B cell (primary cell): ENCODE measurements around the gene PNPLA3. TPM values are rescaled to one million over a fixed set of nuclear protein-coding genes. Genes with fewer than 3 reads are reported as not detected.

Experiments
- ATAC-seq: fragments of 200-7000 bp; cut with Tn5 transposase; one replicate; pipeline ENCODE4 v1.10.0; 2021; ENCODE audit warnings: low read depth, mild to moderate bottlenecking, moderate number of reproducible peaks, moderate library complexity
- CTCF ChIA-PET: fragments of 350-600 bp; sonication (Branson Sonifier 250); formaldehyde crosslinking; loops from one replicate; lab custom pipeline; 2021; ENCODE audit warnings: antibody characterized with exemption, inconsistent platforms; lab: Charles Lee
- POLR2A ChIA-PET: fragments of 350-600 bp; sonication (Branson Sonifier 250); formaldehyde crosslinking; loops from one replicate; lab custom pipeline; 2021; ENCODE audit warnings: antibody characterized with exemption; lab: Charles Lee
- DNase-seq: peaks from one replicate; pipeline ENCODE4 v3.0.0; 2013
- H2AFZ ChIP-seq: 2 replicates; pipeline ENCODE4 v1.6.1; 2012; ENCODE audit warnings: mild to moderate bottlenecking, low read depth, low read length; ENCODE audit not compliant: insufficient read depth, poor library complexity, severe bottlenecking
- H3K27ac ChIP-seq, 2 donors: 1 replicate in 1 of 2; 2 replicates in 1 of 2; pipeline ENCODE4 v1.5.1; 2012 to 2013; ENCODE audit warnings: low read length in 2 of 2, mild to moderate bottlenecking in 2 of 2, moderate library complexity in 1 of 2
- H3K27me3 ChIP-seq, 4 experiments: fragments of 200-600 bp in 1 of 4; sonication (generic) in 1 of 4; replicated peaks in 1 of 4; 1 replicate in 2 of 4; 2 replicates in 2 of 4; pipeline versions ENCODE4 v1.6.1 to v1.7.0; 2013 to 2016; ENCODE audit warnings: low read length in 3 of 4, mild to moderate bottlenecking in 2 of 4, mixed read lengths in 1 of 4, moderate library complexity in 1 of 4; ENCODE audit not compliant: insufficient read depth in 4 of 4, control insufficient read depth in 3 of 4; ENCODE audit errors: control extremely low read depth in 1 of 4
- H3K36me3 ChIP-seq, 2 experiments: replicated peaks in 1 of 2; 1 replicate in 1 of 2; 2 replicates in 1 of 2; pipeline versions ENCODE4 v1.6.1 to v1.7.1; 2013; ENCODE audit warnings: low read length in 1 of 2; ENCODE audit not compliant: insufficient read depth in 2 of 2, control insufficient read depth in 1 of 2; ENCODE audit errors: control extremely low read depth in 1 of 2, extremely low read depth in 1 of 2
- H3K4me1 ChIP-seq, 2 donors: fragments of 200-600 bp in 1 of 2; sonication (generic) in 1 of 2; 1 replicate in 1 of 2; 2 replicates in 1 of 2; pipeline versions ENCODE4 v1.5.1 to v1.6.1; 2013 to 2017; ENCODE audit warnings: low read length in 2 of 2; ENCODE audit not compliant: control insufficient read depth in 2 of 2, insufficient read depth in 2 of 2
- H3K4me2 ChIP-seq: replicated peaks from 2 replicates; pipeline ENCODE3; 2012; ENCODE audit warnings: mild to moderate bottlenecking, low read depth, low read length; ENCODE audit not compliant: poor library complexity, severe bottlenecking
- H3K4me3 ChIP-seq, 5 experiments: fragments of 200-600 bp in 1 of 5; sonication (generic) in 1 of 5; 1 replicate in 3 of 5; 2 replicates in 2 of 5; pipeline versions ENCODE4 v1.5.1 to v1.7.0; 2011 to 2016; ENCODE audit warnings: low read length in 4 of 5, mild to moderate bottlenecking in 4 of 5, low read depth in 2 of 5, control low read depth in 1 of 5, moderate library complexity in 1 of 5; ENCODE audit not compliant: insufficient read depth in 1 of 5; ENCODE audit errors: control extremely low read depth in 1 of 5, extremely low read depth in 1 of 5
- H3K79me2 ChIP-seq: fragments of 200-600 bp; sonication (generic); one replicate; pipeline ENCODE4 v1.6.0; 2016; ENCODE audit warnings: low read length; ENCODE audit not compliant: control insufficient read depth, insufficient read depth
- H3K9ac ChIP-seq: fragments of 200-600 bp; sonication (generic); 2 replicates; pipeline ENCODE4 v1.6.1; 2017; ENCODE audit warnings: mild to moderate bottlenecking, low read length, moderate library complexity
- H3K9me3 ChIP-seq, 3 donors: one replicate each; pipeline versions ENCODE4 v1.6.1 to v1.7.1; 2013; ENCODE audit warnings: low read length in 2 of 3; ENCODE audit not compliant: control insufficient read depth in 2 of 3, insufficient read depth in 1 of 3; ENCODE audit errors: control extremely low read depth in 1 of 3
- H4K20me1 ChIP-seq: 2 replicates; pipeline ENCODE4 v1.6.0; 2012; ENCODE audit warnings: mild to moderate bottlenecking, low read length; ENCODE audit not compliant: insufficient read depth, control insufficient read depth, poor library complexity, severe bottlenecking
- H3K27ac Mint-ChIP-seq: one replicate; pipeline ENCODE4 v1.8.0; 2021; ENCODE audit warnings: mixed read lengths
- H3K27me3 Mint-ChIP-seq: one replicate; pipeline ENCODE4 v1.8.0; 2021; ENCODE audit warnings: mixed read lengths
- H3K4me1 Mint-ChIP-seq: one replicate; pipeline ENCODE4 v1.8.0; 2021; ENCODE audit warnings: mixed read lengths
- H3K4me3 Mint-ChIP-seq: one replicate; pipeline ENCODE4 v1.8.0; 2021; ENCODE audit warnings: mixed read lengths
- H3K9me3 Mint-ChIP-seq: one replicate; pipeline ENCODE4 v1.8.0; 2022; ENCODE audit warnings: mixed read lengths; ENCODE audit not compliant: insufficient read depth
- EZH2 ChIP-seq: IDR thresholded peaks from 2 replicates; pipeline ENCODE4 v1.6.1; 2012; ENCODE audit warnings: borderline replicate concordance, low read depth, mild to moderate bottlenecking, moderate library complexity, low read length; ENCODE audit not compliant: insufficient read depth, poor library complexity, severe bottlenecking
- WGBS: methylation state at CpG from one replicate; pipeline ENCODE4 v1.1.5; 2013; ENCODE audit warnings: missing lambda C conversion rate; ENCODE audit not compliant: insufficient coverage; 5-methylcytosine and 5-hydroxymethylcytosine counted together
- intact Hi-C: fragments of 100-400 bp; cut with micrococcal nuclease; formaldehyde crosslinking; loops from one replicate; pipeline ENCODE4 v1.10.0; 2022
- polyA plus RNA-seq: library from polyadenylated mRNA; depleted of rRNA; stranded (reverse); fragments of >200 nt; gene quantifications from 2 replicates; pipeline ENCODE4 v1.2.3, GENCODE V29; 2012
- total RNA-seq, 2 donors: library from RNA; stranded (reverse); fragments of 120-200 nt in 1 of 2; gene quantifications; 1 replicate in 1 of 2; 2 replicates in 1 of 2; pipeline versions ENCODE4 v1.2.3 to v1.2.4, GENCODE V29; 2013 to 2022
- TF ChIP-seq, protein P1 (sequence below): fragments of 200-600 bp; IDR thresholded peaks from one replicate; pipeline ENCODE4 v1.8.0; 2022; ENCODE audit warnings: antibody characterized with exemption, mild to moderate bottlenecking

Gene PNPLA3
- total and polyA plus RNA-seq, 2 donors (not counting 1 experiment from before 2014, with no cell fraction given): 0.15 TPM; not detected in 1

DNA sequence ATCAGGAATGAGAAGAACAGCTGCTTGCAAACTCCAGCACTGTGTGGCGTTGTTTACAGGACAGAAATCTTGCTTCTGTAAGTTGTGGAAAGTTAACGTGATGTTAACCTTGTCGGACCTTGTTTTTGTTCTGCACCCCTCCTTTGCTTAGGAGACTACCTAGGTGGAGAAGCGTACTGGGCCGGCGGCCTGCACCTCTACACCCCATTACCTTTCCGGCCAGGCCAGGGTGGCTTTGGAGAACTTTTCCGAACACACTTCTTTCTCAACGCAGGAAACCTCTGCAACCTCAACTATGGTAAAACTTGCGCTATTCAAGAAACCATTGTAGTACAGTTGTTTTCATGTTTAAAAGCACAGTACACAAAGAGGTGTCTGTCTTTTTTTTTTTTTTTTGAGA lies 65.4 kb downstream of the PNPLA3 start:
- WGBS: 100% methylated on average over 3 of the region's 10 CpGs
- no peak for ATAC-seq
- intact Hi-C loops: no loop called here
- Histone ChIP-seq H3K79me2 (peaks cover 6% of the 10 kb centered on the region), H3K4me2 (no peak overlapping the region), H3K4me1 (peaks cover 6 to 11% of the 10 kb centered on the region in 2 donors), H3K36me3 (peaks cover 26 to 60% of the 10 kb centered on the region in 2 experiments), H3K9me3 (no peaks in the 10 kb centered on the region), H3K9ac (no peak overlapping the region), H4K20me1 (peaks cover 6% of the 10 kb centered on the region), H3K27ac (no peak overlapping the region), H3K27me3 (no peaks in the 10 kb centered on the region), H2AFZ (no peak overlapping the region), H3K4me3 (no peak overlapping the region)
- Mint-ChIP-seq H3K27ac (no peak overlapping the region), H3K4me1 (peaks cover 9% of the 10 kb centered on the region), H3K9me3 (no peaks in the 10 kb centered on the region), H3K27me3 (no peaks in the 10 kb centered on the region), H3K4me3 (no peak overlapping the region)
- ChIA-PET CTCF (interaction anchor here (0.9 to 16.2 kb wide), 2 partner anchors 96 to 578 kb away, joined by 3 to 691 read pairs; no protein-coding TSS in a partner anchor), POLR2A (no interaction called here)
- no peak for TF ChIP-seq EZH2
- DNase-seq: no peak

DNA sequence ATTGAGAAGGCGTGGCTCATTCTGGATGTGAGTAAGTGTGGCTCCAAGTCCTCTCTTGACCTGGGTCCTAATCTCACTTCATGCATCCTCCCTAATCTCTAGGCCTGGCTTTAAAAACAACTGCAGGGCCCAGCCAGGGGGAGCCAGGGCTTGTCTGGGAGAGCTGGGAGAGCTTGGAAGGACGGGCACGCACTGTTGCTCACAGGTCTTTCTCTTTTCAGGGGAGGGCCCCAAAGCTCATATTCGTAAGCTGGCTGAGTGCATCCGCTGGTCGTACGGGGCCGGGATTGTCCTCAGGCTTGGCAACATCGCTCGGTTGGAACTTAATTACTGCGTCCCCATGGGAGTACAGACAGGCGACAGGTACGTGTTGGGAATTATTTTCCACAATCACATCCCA lies 66.4 kb downstream of the PNPLA3 start:
- no peak overlapping the region for H3K4me3 ChIP-seq
- no peaks in the 10 kb centered on the region for H3K27me3 ChIP-seq
- no peak for DNase-seq
- no peak overlapping the region for H3K4me2 ChIP-seq
- ChIA-PET CTCF (interaction anchor here (0.9 to 16.2 kb wide), 4 partner anchors 95 to 636 kb away, joined by 3 to 691 read pairs (median 8); no protein-coding TSS in a partner anchor), POLR2A (no interaction called here)
- H3K9me3 Mint-ChIP-seq: no peaks in the 10 kb centered on the region
- H3K4me1 Mint-ChIP-seq: peaks cover 19% of the 10 kb centered on the region
- intact Hi-C loops: no loop called here
- H2AFZ ChIP-seq: no peak overlapping the region
- no peak overlapping the region for H3K4me3 Mint-ChIP-seq
- H3K27ac ChIP-seq: no peak overlapping the region
- H3K9me3 ChIP-seq: no peaks in the 10 kb centered on the region
- WGBS: 100% methylated on average over 7 of the region's 13 CpGs
- peaks cover 6 to 12% of the 10 kb centered on the region in 2 donors for H3K4me1 ChIP-seq
- H3K79me2 ChIP-seq: peaks cover 12% of the 10 kb centered on the region
- H3K27me3 Mint-ChIP-seq: no peaks in the 10 kb centered on the region
- no peak overlapping the region for H3K9ac ChIP-seq
- no peak for ATAC-seq
- TF ChIP-seq, protein P1, sequence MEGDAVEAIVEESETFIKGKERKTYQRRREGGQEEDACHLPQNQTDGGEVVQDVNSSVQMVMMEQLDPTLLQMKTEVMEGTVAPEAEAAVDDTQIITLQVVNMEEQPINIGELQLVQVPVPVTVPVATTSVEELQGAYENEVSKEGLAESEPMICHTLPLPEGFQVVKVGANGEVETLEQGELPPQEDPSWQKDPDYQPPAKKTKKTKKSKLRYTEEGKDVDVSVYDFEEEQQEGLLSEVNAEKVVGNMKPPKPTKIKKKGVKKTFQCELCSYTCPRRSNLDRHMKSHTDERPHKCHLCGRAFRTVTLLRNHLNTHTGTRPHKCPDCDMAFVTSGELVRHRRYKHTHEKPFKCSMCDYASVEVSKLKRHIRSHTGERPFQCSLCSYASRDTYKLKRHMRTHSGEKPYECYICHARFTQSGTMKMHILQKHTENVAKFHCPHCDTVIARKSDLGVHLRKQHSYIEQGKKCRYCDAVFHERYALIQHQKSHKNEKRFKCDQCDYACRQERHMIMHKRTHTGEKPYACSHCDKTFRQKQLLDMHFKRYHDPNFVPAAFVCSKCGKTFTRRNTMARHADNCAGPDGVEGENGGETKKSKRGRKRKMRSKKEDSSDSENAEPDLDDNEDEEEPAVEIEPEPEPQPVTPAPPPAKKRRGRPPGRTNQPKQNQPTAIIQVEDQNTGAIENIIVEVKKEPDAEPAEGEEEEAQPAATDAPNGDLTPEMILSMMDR: no peak
- no peak for TF ChIP-seq EZH2
- peaks cover 10% of the 10 kb centered on the region for H4K20me1 ChIP-seq
- no peak overlapping the region for H3K27ac Mint-ChIP-seq
- H3K36me3 ChIP-seq: peaks cover 25 to 59% of the 10 kb centered on the region in 2 experiments
